GM12801 (cell line): ENCODE data around the gene SUV39H2.

Source experiments
- TF ChIP-seq, protein P1 (sequence below): IDR thresholded peaks from one replicate; pipeline ENCODE4 v1.5.1; 2011; ENCODE audit warnings: control low read depth; ENCODE audit not compliant: insufficient read length; ENCODE audit errors: extremely low read depth

The SUV39H2 gene, protein sequence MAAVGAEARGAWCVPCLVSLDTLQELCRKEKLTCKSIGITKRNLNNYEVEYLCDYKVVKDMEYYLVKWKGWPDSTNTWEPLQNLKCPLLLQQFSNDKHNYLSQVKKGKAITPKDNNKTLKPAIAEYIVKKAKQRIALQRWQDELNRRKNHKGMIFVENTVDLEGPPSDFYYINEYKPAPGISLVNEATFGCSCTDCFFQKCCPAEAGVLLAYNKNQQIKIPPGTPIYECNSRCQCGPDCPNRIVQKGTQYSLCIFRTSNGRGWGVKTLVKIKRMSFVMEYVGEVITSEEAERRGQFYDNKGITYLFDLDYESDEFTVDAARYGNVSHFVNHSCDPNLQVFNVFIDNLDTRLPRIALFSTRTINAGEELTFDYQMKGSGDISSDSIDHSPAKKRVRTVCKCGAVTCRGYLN

DNA sequence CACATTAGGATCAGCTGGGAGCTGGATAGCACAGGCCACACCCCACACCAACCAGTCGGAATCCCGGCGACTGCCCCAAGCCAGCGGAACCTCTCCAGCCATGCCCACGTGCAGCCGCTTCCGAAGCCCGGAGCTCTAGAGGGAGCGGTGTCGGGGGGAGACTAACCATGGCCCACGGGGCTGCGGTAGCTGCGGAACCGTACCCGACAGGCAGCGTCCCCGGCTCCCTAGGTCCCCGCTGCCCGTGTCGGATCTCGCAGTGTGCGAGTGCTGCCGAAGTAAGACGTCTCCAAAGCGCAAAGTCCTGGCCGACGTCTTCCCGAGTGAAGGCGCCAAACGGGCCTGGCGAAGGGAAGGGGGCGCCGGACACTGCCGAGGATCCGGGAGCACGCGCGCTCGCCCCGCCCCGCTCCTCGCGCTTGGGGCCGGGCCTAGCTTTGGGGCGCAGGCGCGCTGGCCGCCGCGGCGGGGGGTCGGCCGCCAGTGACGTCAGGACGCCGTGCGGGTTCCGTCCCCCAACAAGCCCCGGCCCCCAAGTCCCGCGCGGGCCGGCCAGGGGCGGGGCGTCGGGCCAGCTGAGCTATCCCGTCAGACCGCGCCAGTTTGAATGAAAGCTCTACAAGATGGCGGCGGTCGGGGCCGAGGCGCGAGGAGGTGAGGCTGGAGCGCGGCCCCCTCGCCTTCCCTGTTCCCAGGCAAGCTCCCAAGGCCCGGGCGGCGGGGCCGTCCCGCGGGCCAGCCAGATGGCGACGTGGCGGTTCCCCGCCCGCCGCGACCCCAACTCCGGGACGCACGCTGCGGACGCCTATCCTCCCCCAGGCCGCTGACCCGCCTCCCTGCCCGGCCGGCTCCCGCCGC, at the start of gene SUV39H2:
SUV39H2 (plus strand) TSS at position 601 of the 858 bp plus-strand sequence; CDS start at position 624, 23 bp downstream.
- TF ChIP-seq, protein P1, sequence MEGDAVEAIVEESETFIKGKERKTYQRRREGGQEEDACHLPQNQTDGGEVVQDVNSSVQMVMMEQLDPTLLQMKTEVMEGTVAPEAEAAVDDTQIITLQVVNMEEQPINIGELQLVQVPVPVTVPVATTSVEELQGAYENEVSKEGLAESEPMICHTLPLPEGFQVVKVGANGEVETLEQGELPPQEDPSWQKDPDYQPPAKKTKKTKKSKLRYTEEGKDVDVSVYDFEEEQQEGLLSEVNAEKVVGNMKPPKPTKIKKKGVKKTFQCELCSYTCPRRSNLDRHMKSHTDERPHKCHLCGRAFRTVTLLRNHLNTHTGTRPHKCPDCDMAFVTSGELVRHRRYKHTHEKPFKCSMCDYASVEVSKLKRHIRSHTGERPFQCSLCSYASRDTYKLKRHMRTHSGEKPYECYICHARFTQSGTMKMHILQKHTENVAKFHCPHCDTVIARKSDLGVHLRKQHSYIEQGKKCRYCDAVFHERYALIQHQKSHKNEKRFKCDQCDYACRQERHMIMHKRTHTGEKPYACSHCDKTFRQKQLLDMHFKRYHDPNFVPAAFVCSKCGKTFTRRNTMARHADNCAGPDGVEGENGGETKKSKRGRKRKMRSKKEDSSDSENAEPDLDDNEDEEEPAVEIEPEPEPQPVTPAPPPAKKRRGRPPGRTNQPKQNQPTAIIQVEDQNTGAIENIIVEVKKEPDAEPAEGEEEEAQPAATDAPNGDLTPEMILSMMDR = no peak

DNA sequence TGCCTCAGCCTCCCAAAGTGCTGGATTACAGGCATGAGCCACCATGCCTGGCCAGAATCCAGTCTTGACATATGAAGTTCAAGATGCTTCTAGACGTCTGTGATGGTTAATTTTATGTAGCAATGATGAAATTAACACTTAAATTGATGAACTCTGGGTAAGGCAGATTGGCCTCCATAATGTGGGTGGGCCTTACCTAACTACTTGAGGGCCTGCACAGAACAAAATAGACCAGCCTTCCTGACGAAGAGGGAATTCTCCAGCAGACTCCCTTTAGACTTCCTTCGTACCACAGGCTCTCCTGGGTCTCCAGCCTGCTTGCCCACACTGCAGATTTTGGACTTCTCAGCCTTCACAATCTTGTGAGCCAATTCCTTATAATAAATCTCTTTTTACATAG, 45.6 kb upstream of the SUV39H2 start:
- TF ChIP-seq, protein P1 = no peak

DNA sequence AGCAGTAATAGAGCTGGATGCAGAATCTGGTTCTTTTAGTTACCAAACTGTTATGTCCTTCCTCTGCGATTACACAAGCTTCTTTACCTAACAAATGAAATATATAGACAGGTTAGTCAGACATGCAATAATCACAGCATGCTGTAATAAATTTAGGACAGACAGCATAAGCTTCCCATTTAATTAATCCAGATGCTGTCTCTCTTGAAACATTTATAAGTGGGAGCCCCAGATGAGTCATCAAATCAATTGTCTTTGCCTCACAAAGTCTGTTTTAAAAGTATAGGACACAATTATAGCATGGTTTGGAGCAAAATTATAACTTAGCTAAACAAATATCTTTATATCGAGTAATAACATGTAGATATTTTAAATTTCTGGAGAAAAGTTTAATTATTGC, 42.5 kb upstream of the SUV39H2 start:
- TF ChIP-seq, protein P1 = no peak

DNA sequence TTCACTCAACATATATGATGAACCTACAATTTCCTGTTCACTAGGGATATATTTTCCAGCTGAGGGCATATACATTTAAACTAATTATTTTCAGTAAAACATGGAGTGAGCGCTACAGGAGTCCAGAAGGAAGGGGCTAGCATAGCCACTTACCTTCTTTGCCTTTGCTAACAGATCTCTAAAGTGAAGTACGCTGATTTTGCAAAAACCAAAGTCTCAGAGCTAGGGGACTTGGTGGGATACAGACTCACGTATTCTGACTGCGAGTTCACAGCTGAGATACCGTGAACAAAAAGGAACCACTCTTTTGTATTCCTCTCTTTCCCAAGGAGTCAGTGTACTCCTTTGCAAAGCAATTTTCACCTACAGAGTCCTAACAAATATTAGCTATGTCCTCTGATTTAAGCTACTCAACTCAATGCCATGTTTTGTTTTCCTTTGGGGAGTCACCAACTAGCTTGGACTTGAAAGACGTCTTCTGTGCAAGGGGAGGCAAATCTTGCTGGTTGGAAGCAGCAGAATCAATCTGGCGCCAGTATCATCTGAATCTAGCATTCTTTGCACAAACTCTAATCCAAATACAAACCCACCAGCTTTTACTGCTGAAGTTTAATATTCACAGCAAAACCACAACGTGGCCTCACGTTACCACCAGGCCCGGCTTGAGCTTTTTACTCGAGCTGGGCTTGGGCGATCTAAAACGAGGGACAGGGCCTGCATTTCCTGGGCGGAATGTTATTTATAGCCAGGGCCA, 41.5 kb upstream of the SUV39H2 start:
- TF ChIP-seq, protein P1 = no peak

DNA sequence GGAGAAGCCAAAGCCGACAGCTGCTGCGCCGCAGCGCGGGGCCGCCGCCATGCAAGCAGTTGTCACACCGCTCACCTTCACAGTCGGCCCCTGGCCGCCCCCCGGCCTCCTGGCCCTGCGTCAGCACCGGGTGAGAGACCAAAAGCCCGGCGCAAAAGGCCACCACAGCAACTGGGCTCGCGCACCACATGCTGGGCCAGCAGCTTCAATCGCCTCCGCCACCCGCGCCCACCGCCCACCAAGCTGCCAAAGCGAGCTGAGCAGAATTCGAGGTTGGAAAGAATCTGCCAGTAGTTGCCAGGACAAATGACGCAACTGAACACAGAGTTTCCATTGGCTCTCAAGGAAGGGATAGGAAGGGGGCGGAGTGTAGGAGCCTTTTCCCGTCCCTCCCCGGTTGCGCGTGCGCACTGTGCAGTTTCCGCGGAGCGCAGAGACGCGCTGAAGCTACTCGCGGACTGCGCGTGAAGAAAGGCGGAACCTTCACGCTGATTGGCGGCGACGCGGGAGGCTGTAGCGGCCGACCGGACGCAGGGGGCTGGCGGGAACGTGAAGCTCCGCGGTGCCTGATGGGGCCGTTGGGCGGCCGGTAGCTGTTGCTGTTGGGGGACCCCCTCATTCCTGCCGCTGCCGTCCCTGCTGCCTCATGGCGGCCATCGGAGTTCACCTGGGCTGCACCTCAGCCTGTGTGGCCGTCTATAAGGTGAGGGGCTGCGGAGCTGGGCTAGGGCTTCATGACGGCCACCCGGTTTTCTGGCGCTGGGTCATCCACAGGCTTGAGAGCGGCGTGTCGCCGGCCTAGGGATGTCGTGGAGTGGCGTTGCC, 40.7 kb upstream of the SUV39H2 start, which contains the start of the genes CDNF, HSPA14 and MSANTD7:
CDNF (minus strand) TSS at position 281 of the 825 bp plus-strand sequence; CDS start at position 190, 91 bp downstream.
HSPA14 (plus strand) TSS at position 550 of the 825 bp plus-strand sequence; CDS start at position 647, 97 bp downstream.
MSANTD7 (plus strand) TSS at position 550 of the 825 bp plus-strand sequence. CDS start 3,979 bp downstream, outside the sequence.
- TF ChIP-seq, protein P1 = no peak

DNA sequence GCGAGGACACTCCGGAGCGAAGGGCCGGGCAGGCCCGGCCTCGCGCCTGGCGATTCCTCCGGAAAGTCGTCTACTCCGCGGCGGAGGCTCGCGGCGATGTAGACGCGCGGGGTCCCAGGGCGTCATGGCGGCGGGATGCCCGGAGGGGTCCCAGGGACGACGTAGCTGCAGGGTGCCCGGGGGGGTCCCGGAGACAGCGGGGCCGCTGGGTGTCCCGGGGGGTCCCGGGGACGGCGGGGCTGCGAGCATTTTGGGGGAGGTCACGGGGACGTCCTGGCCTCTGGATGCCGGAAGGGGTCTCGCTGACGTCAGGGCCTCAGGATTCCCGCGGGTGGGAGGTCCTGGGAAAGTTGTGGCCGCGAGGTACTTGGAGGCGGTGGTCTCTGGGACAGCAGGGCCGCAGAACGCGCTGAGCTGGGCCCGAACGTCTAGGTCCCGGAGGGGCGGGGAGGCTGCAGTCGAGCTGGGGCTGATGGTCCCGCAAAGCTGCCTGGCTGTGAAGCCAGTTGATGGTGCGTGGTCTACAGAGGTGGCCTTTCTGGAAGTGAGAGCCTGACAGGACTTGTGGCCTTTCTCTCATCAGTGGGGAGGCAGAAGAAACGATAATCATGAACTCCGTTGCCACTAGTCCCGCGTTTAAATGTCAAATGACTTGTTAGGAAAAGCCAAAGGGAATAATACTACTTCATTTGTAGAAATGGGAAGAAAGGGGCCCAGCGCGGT, 39.9 kb upstream of the SUV39H2 start:
- TF ChIP-seq, protein P1 = no peak
